ENCODE measurements around the gene AGPAT3. TPM values are rescaled to one million over a fixed set of nuclear protein-coding genes. Genes with fewer than 3 reads are reported as not detected.

Gene AGPAT3
- total RNA-seq, 1 experiment from 2014 or later: 58.3 TPM

DNA sequence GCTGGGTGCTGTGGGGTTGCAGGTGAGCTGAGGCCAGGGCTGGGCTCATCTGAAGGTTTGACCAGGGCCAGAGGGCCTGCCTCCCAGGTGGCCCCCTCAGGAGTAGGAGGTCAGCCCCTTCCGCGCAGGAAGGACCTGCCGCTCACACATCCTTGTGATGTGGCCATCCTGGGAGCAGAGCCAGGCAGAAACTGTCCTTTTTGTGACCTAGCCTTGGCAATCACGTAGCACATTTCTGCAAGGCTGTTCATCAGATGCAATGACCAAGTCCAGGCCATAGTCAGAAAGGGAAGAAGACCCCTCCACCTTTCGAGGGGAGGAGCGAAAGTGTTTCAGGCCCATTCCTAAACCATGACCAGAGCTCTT lies 91.6 kb downstream of the AGPAT3 start:
- ChIA-PET CTCF (interaction anchor here (0.7 kb wide), 1 partner anchor 1954 kb away, joined by 3 read pairs; no protein-coding TSS in a partner anchor), POLR2A (interaction anchor here (0.5 kb wide), 1 partner anchor 382 kb away, joined by 3 read pairs; no protein-coding TSS in a partner anchor)
- no peak for DNase-seq (ENCODE audit: unreplicated experiment)
- Mint-ChIP-seq H3K36me3 (ENCODE audit: insufficient read depth, unreplicated experiment) (peaks cover 9% of the 10 kb centered on the region), H3K4me3 (ENCODE audit: unreplicated experiment) (no peak overlapping the region), H3K9me3 (ENCODE audit: unreplicated experiment) (no peaks in the 10 kb centered on the region), H3K27ac (ENCODE audit: low read depth, unreplicated experiment) (no peak overlapping the region), H3K4me1 (ENCODE audit: insufficient read depth, unreplicated experiment) (no peaks in the 10 kb centered on the region), H3K27me3 (ENCODE audit: insufficient read depth, unreplicated experiment) (no peaks in the 10 kb centered on the region)
- intact Hi-C loops (cut with micrococcal nuclease): no loop called here
- TF ChIP-seq CTCF (IDR thresholded peaks at IDR 0.05; ENCODE audit: unreplicated experiment): no peak
- no TSS peak for BruUV-seq (replicated peaks)

DNA sequence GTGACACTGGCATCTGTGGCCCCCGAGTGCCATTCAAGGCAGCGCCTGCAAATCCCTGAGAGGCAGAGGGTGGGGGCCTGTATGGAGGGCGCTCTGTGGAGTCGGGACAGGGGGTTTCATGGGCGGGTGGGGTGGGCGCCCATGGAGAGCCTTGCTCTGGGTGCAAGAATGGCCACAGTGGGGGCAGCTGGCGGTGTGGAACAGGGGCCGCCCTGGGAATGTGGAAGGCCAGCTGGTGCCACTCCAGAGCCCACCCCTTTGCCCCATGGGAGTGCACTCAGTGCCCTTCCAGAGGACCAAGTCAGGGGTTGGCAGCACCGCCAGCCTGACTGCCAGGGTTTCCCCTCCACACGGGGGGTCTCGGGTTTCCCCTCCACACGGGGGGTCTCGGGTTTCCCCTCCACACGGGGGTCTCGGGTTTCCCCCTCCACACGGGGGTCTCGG lies 92.1 kb downstream of the AGPAT3 start:
- H3K4me1 Mint-ChIP-seq (ENCODE audit: insufficient read depth, unreplicated experiment): no peaks in the 10 kb centered on the region
- TF ChIP-seq CTCF (IDR thresholded peaks at IDR 0.05; ENCODE audit: unreplicated experiment): no peak
- POLR2A ChIA-PET: no interaction called here
- no peaks in the 10 kb centered on the region for H3K9me3 Mint-ChIP-seq (ENCODE audit: unreplicated experiment)
- CTCF ChIA-PET: no interaction called here
- H3K27me3 Mint-ChIP-seq (ENCODE audit: insufficient read depth, unreplicated experiment): no peaks in the 10 kb centered on the region
- DNase-seq (ENCODE audit: unreplicated experiment): no peak
- H3K36me3 Mint-ChIP-seq (ENCODE audit: insufficient read depth, unreplicated experiment): peaks cover 9% of the 10 kb centered on the region
- BruUV-seq (replicated peaks): no TSS peak
- H3K27ac Mint-ChIP-seq (ENCODE audit: low read depth, unreplicated experiment): no peak overlapping the region
- intact Hi-C loops (cut with micrococcal nuclease): no loop called here
- no peak overlapping the region for H3K4me3 Mint-ChIP-seq (ENCODE audit: unreplicated experiment)

DNA sequence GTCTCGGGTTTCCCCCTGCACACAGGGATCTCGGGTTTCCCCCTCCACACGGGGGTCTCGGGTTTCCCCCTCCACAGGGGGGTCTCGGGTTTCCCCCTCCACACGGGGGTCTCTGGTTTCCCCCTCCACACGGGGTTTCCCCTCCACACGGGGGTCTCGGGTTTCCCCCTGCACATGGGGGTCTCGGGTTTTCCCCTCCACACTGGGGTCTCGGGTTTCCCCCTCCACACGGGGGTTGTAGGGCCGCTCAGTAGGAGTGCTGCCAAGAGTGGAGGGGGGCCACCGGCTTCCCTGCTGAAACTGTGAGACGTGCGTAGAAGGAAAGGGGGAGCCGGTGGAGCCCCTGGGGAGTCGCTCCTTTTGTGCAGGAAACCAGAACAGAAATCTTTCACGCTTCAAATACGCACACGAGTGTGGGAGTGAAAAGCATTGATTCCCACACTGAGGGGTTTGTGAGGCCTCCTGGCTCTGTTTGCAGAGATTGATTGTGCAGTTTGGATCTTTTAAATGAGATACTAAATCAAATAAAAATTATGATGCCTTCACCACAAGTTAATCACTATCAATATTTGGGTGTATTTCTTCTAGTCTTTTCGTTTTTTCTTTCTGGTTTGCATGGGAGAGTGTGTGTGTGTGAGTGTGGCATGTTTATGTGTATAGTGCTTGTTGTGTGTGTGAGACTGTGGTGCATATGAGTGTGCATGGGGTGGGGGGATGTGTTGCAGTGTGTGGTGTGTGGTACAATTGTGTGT lies 92.8 kb downstream of the AGPAT3 start:
- Mint-ChIP-seq H3K9me3 (ENCODE audit: unreplicated experiment) (no peaks in the 10 kb centered on the region), H3K27ac (ENCODE audit: low read depth, unreplicated experiment) (no peak overlapping the region), H3K36me3 (ENCODE audit: insufficient read depth, unreplicated experiment) (peaks cover 13% of the 10 kb centered on the region), H3K4me3 (ENCODE audit: unreplicated experiment) (no peak overlapping the region), H3K4me1 (ENCODE audit: insufficient read depth, unreplicated experiment) (no peaks in the 10 kb centered on the region), H3K27me3 (ENCODE audit: insufficient read depth, unreplicated experiment) (no peaks in the 10 kb centered on the region)
- DNase-seq (ENCODE audit: unreplicated experiment): no peak
- intact Hi-C loops (cut with micrococcal nuclease): no loop called here
- CTCF ChIA-PET: no interaction called here
- no peak for TF ChIP-seq CTCF (IDR thresholded peaks at IDR 0.05; ENCODE audit: unreplicated experiment)
- BruUV-seq (replicated peaks): no TSS peak
- POLR2A ChIA-PET: no interaction called here

- no peak for DNase-seq (ENCODE audit: unreplicated experiment)
- ChIA-PET POLR2A (no interaction called here), CTCF (no interaction called here)
- TF ChIP-seq CTCF (IDR thresholded peaks at IDR 0.05; ENCODE audit: unreplicated experiment): no peak
- Mint-ChIP-seq H3K27ac (ENCODE audit: low read depth, unreplicated experiment) (no peak overlapping the region), H3K4me1 (ENCODE audit: insufficient read depth, unreplicated experiment) (no peaks in the 10 kb centered on the region), H3K4me3 (ENCODE audit: unreplicated experiment) (no peak overlapping the region), H3K27me3 (ENCODE audit: insufficient read depth, unreplicated experiment) (no peaks in the 10 kb centered on the region), H3K36me3 (ENCODE audit: insufficient read depth, unreplicated experiment) (peaks cover 21% of the 10 kb centered on the region), H3K9me3 (ENCODE audit: unreplicated experiment) (no peaks in the 10 kb centered on the region)
- no TSS peak for BruUV-seq (replicated peaks)
- intact Hi-C loops (cut with micrococcal nuclease): no loop called here
These were observed 93.5 kb downstream of the AGPAT3 start for GRCh38 chr21:43958364-43959158.

Data from MCF 10A (cell line).